Right renal cortex interstitium (tissue), 3 donors: ENCODE measurements around the gene RCBTB1. TPM values are rescaled to one million over a fixed set of nuclear protein-coding genes. Genes with fewer than 3 reads are reported as not detected.
"Not testable (repeated sequence)": the region's sequence is repeated elsewhere in the genome, so short reads cannot be mapped to it uniquely, and the experiment has no call there.

Experiments used
- DNase-seq, 3 donors: peaks; one replicate each; pipeline ENCODE4 v3.0.0-alpha.2; 2013; ENCODE audit warnings: low read depth in 3 of 3, low spot score in 2 of 3
- polyA plus RNA-seq, 3 donors: library from polyadenylated mRNA; unstranded; fragments of 120-200 nt; gene quantifications; one replicate each; pipeline ENCODE4 v1.2.1, GENCODE V29; 2013; ENCODE audit not compliant: insufficient read length in 3 of 3

RCBTB1 gene
- polyA plus RNA-seq, 3 donors, result 38.4 to 45.1 (median 43.0) TPM

GRCh38 chr13:49527123-49527522 is 58.2 kb downstream of the RCBTB1 start:
- no peak for DNase-seq

GRCh38 chr13:49524740-49525501 is 60.4 kb downstream of the RCBTB1 start:
- DNase-seq, result no peak

- no peak for DNase-seq
Observed at GRCh38 chr13:49521224-49521623, 64.1 kb downstream of the RCBTB1 start.

GRCh38 chr13:49517461-49517860 is 67.9 kb downstream of the RCBTB1 start:
- DNase-seq, result no peak

GRCh38 chr13:49516467-49516866 is 68.9 kb downstream of the RCBTB1 start:
- no peak for DNase-seq

GRCh38 chr13:49512578-49512977 is 72.8 kb downstream of the RCBTB1 start:
- no peak for DNase-seq

- no peak for DNase-seq
Observed at GRCh38 chr13:49503951-49504350, 81.4 kb downstream of the RCBTB1 start.

- no peak for DNase-seq
Observed at GRCh38 chr13:49502954-49503353, 82.4 kb downstream of the RCBTB1 start.

GRCh38 chr13:49499889-49500660 is 85.3 kb downstream of the RCBTB1 start:
- no peak for DNase-seq

GRCh38 chr13:49498206-49498605 is 87.2 kb downstream of the RCBTB1 start:
- DNase-seq, result no peak

GRCh38 chr13:49497272-49497671 is 88.1 kb downstream of the RCBTB1 start:
- no peak for DNase-seq

GRCh38 chr13:49496837-49497236 is 88.5 kb downstream of the RCBTB1 start:
- DNase-seq, result not testable (repeated sequence)

- peak in 2 of 3 donors; percentile 45 to 52 for DNase-seq
Observed at GRCh38 chr13:49495783-49496762, 89.3 kb downstream of the RCBTB1 start, which contains the start of gene PHF11. PHF11 (plus strand) TSS chr13:49495953; CDS start chr13:49496002, 49 bp downstream.

- DNase-seq, result no peak
Observed at GRCh38 chr13:49494645-49495044, 90.7 kb downstream of the RCBTB1 start.

GRCh38 chr13:49488563-49488962 is 96.8 kb downstream of the RCBTB1 start:
- DNase-seq, result no peak

Other genes starting within 250 kb of the RCBTB1 start
- 10 to 100 TPM; 13.1 to 20.4 (median 19.7) TPM for gene CAB39L, start 141.5 kb downstream of the RCBTB1 start, polyA plus RNA-seq
- gene SETDB2, start 141.3 kb downstream of the RCBTB1 start, polyA plus RNA-seq, result 10 to 100 TPM; 20.6 to 22.7 (median 21.9) TPM
- gene PHF11, start 89.6 kb downstream of the RCBTB1 start, polyA plus RNA-seq, result 10 to 100 TPM; 30.1 to 34.8 (median 31.9) TPM
- under 1 TPM; 0.28 to 0.49 (median 0.44) TPM for gene ARL11, start 42.9 kb upstream of the RCBTB1 start, polyA plus RNA-seq
- gene EBPL, start 105.9 kb upstream of the RCBTB1 start, polyA plus RNA-seq, result 10 to 100 TPM; 49.8 to 61.6 (median 54.5) TPM
- gene KPNA3, start 207.1 kb upstream of the RCBTB1 start, polyA plus RNA-seq, result 10 to 100 TPM; 34.4 to 37.2 (median 36.3) TPM